ENCODE results near the gene DLG2. TPM values are rescaled to one million over a fixed set of nuclear protein-coding genes. Genes with fewer than 3 reads are reported as not detected.

DLG2 gene
- total and polyA plus RNA-seq, 11 donors = 2.4 to 13.9 (median 7.1) TPM

DNA sequence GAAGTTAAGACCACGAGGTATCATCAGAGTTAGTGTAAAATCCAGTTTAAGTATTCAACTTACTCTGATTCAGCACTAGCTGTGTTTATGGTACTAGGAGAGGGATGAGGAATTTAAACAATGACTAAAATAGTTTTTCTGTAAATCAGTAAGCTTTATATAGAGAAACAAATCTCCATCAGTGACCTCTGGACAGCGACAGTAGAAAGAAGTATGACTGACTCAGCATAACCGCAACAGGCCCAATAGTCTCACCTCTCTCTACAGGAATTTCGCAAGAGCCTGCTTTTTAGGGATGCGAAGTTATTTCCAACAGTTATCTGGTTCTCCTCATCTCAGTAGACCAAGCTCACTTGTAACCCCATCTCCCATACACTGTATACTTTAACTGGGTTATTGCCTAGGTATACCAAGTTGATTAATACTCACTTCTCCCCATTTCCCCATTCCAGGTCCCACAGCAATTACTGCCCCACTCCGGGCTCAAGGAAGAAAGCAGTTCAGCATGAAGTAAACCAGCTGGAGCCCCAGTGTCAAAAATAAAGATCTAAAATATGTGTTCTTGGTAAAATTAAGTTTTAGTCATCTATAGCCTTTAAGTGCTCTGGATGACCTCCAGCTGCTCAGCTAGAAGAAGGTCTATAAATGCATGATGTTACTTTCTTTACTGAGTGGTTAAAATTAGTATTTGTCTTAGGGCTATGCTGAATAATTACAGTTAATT, 1570.3 kb downstream of the DLG2 start:
- 77 to 89% (median 82%) methylated on average over 6 of the region's 6 CpGs for WGBS, 4 donors
- no peaks in the 10 kb centered on the region for H3K36me3 ChIP-seq
- TF ChIP-seq POLR2A (IDR thresholded peaks at IDR 0.05) (no peak), CTCF (IDR thresholded peaks at IDR 0.05) (no peak)
- H3K27ac ChIP-seq = no peak overlapping the region
- intact Hi-C loops (cut with DNase I) = no loop called here
- H3K9me3 ChIP-seq = no peaks in the 10 kb centered on the region
- no peaks in the 10 kb centered on the region for H3K4me1 ChIP-seq
- DNase-seq (no peak), ATAC-seq (no peak)
- H3K4me3 ChIP-seq = no peak overlapping the region
- no peaks in the 10 kb centered on the region for H3K27me3 ChIP-seq

DNA sequence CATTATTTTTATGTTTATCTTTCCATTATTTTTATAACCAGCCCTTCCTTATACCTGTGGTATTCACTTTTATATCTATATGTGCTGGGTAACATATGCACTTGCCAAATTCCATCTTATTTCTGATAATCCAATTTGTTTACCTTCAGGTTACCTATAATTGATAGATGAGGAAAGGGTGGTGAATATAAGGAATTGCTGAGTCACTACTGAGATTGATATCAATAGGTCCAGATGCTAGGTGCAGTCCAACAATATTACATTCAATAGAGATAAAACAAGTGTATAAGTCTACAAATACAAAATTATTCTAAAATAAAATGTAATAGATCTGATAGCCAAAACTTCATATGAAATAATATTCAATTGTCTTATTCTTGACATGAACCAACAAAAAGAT, 1582.0 kb downstream of the DLG2 start:
- Histone ChIP-seq H3K9me3 (peaks cover 0 to 7% (median 0%) of the 10 kb centered on the region in 12 donors), H3K4me3 (no peak overlapping the region), H3K4me1 (no peaks in the 10 kb centered on the region), H3K27ac (no peak overlapping the region), H3K36me3 (no peaks in the 10 kb centered on the region), H3K27me3 (no peaks in the 10 kb centered on the region)
- no peak for TF ChIP-seq CTCF (IDR thresholded peaks at IDR 0.05)
- no peak for TF ChIP-seq POLR2A (IDR thresholded peaks at IDR 0.05)
- no peak for ATAC-seq
- no peak for DNase-seq
- intact Hi-C loops (cut with DNase I) = no loop called here

DNA sequence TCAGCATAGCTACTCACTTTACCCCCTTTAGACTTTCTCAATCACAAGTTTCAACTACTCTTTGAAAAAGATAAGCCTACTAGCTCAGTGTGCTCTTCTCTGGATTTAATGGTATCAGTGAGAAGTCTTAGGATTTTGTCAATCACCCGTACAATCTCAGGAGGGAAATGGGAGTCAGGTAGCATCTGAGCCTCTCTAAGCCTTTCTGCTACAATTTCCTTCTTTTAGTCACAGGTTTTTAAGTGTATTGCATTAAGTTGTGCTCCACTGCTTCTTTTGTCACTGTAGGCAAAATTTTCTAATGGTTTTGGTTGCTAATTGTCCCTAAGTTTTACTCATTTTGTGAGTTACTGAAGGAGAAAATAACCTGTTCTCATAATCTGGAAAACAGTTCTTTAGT, 1582.4 kb downstream of the DLG2 start:
- Histone ChIP-seq H3K4me3 (no peak overlapping the region), H3K27ac (no peak overlapping the region), H3K36me3 (no peaks in the 10 kb centered on the region), H3K9me3 (peaks cover 0 to 4% (median 0%) of the 10 kb centered on the region in 12 donors), H3K27me3 (no peaks in the 10 kb centered on the region), H3K4me1 (no peaks in the 10 kb centered on the region)
- ATAC-seq (no peak), DNase-seq (no peak)
- TF ChIP-seq CTCF (IDR thresholded peaks at IDR 0.05) = no peak
- no peak for TF ChIP-seq POLR2A (IDR thresholded peaks at IDR 0.05)
- WGBS, 4 donors = 71 to 87% (median 79%) methylated on average over 1 of the region's 1 CpG
- intact Hi-C loops (cut with DNase I) = no loop called here

DNA sequence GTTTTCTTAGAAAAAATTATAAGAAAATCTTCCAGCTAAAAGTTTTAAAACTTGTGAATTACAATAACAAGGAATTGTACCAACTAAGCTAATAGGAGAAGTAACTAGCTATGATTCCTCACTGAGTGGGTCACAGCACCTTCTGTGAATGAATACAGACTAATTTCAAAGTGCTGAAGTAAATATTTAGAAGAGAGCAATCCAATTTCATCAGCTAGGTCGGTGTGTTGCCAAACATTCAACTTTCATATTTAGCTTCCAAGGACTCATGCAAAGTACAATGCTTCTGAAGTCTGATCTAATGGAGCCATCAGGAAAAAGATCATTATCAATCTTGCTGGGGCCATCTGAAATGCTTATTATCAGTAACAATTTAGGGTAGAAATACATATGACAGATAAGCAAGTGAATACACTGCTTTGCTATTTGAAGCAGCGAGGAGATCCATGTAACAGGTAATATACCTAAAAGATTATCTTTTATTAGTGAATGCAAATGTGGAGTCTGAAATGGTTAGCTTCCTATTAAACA, 1590.4 kb downstream of the DLG2 start:
- Histone ChIP-seq H3K4me3 (no peak overlapping the region), H3K36me3 (no peaks in the 10 kb centered on the region), H3K27ac (no peak overlapping the region), H3K9me3 (peaks cover 0 to 10% (median 0%) of the 10 kb centered on the region in 12 donors), H3K27me3 (no peaks in the 10 kb centered on the region), H3K4me1 (no peaks in the 10 kb centered on the region)
- TF ChIP-seq POLR2A (IDR thresholded peaks at IDR 0.05) = no peak
- no peak for TF ChIP-seq CTCF (IDR thresholded peaks at IDR 0.05)
- intact Hi-C loops (cut with DNase I) = no loop called here
- ATAC-seq (no peak), DNase-seq (no peak)
- WGBS, 4 donors = 78 to 84% (median 81%) methylated on average over 2 of the region's 2 CpGs
